Measurements from ENCODE around the gene ADGRG3. TPM values are rescaled to one million over a fixed set of nuclear protein-coding genes. Genes with fewer than 3 reads are reported as not detected.

The ADGRG3 gene
- polyA plus RNA-seq, 1 donor (not counting 4 experiments of a cell fraction or from before 2014, with no cell fraction given), result not detected

DNA sequence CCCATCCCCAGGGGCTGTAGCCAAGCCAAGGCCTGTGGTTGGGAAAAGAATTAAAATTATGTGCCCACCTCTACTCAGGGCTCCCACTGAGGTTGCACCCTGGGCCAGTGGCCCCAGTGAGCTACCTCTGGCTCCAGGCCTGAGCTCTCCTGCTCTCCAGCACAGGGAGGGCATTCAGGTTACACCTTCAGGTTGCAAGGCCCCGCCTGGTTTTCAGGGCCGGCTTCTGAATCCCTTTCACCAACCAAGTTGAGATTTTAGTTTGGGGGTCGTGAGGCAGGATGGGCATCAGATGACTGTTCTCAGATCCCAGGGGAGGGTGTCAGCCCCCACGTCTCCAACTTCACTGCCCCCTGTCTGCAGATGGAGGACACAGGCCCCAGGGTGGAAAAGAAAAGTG, 59.5 kb downstream of the ADGRG3 start:
- Histone ChIP-seq H3K27me3 (ENCODE audit: control insufficient read depth, extremely low read depth, insufficient read depth, low read length) (no peaks in the 10 kb centered on the region), H3K9ac (ENCODE audit: control insufficient read depth, extremely low read depth, insufficient read depth, low read length) (no peak overlapping the region), H3K9me1 (ENCODE audit: control insufficient read depth, extremely low read depth, insufficient read depth, low read length) (no peaks in the 10 kb centered on the region), H4K20me1 (ENCODE audit: control insufficient read depth, extremely low read depth, insufficient read depth, low read length) (no peaks in the 10 kb centered on the region), H2AFZ (ENCODE audit: control insufficient read depth, low read length) (no peak overlapping the region), H3K79me2 (ENCODE audit: control insufficient read depth, insufficient read depth, low read length) (no peaks in the 10 kb centered on the region), H3K27ac (ENCODE audit: control insufficient read depth, insufficient read depth, low read length) (no peak overlapping the region), H3K4me2 (ENCODE audit: control insufficient read depth, extremely low read depth, insufficient read depth, low read depth, low read length) (no peak overlapping the region), H3K4me1 (ENCODE audit: control insufficient read depth, extremely low read depth, insufficient read depth, low read length) (no peaks in the 10 kb centered on the region), H3K9me3 (ENCODE audit: control insufficient read depth, low read depth, low read length) (no peaks in the 10 kb centered on the region), H3K36me3 (ENCODE audit: control insufficient read depth in 2 of 2, extremely low read depth in 1 of 2, insufficient read depth in 2 of 2, low read length in 2 of 2) (no peaks in the 10 kb centered on the region), H3K4me3 (ENCODE audit: control insufficient read depth in 2 of 3, extremely low read depth in 1 of 3, insufficient read depth in 2 of 3, low read depth in 1 of 3, low read length in 3 of 3) (no peak overlapping the region)
- dilution Hi-C loops (cut with MboI; ENCODE audit: extremely low pct_ligation_motif_present, low sequenced_read_pairs), result no loop called here
- TF ChIP-seq CTCF (optimal IDR thresholded peaks at IDR 0.05 in 1 of 3, IDR thresholded peaks at IDR 0.05 in 1 of 3, conservative IDR thresholded peaks at IDR 0.05 in 1 of 3; ENCODE audit: extremely low read depth in 1 of 3, insufficient read depth in 2 of 3, low read length in 3 of 3) (no peak), EZH2 (IDR thresholded peaks at IDR 0.05; ENCODE audit: low read length) (no peak)
- FAIRE-seq, result no peak
- DNase-seq (ENCODE audit: low read depth, low spot score), result no peak

DNA sequence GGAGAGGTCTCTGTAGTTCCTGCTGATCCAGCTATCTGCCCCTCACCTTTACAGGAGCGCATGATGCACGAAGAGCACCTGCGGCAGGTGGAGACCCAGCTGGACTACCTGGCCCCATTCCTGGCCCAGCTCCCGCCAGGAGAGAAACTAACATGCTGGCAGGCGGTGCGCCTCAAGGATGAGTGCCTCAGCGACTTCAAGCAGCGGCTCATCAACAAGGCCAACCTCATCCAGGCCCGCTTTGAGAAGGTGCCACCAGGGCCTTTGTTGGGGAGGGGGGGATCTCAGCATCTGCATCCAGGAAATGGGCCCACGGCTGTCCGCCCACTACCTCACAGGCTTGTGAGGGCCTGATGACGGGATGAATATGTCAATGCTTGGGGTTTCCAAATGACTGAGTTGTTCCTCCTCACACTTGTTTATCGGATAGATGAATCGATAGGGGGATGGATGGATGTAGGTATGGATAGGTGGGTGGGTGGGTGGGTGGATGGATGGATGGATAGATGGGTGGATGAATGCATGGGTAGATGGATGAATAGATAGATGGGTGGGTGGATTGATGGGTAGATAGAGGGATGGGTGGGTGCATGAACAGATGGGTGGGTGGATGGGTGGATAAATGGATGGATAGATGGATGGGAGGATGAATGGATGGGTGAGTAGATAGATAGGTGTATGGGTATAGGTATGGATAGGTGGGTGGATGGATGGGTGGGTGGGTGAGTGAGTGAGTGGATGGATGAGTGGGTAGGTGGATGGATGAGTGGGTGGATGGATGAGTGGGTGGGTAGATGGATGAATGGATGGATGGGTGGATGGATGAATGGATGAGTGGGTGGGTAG, 60.5 kb downstream of the ADGRG3 start:
- no peak overlapping the region for H3K9ac ChIP-seq (ENCODE audit: control insufficient read depth, extremely low read depth, insufficient read depth, low read length)
- H3K9me1 ChIP-seq (ENCODE audit: control insufficient read depth, extremely low read depth, insufficient read depth, low read length), result no peaks in the 10 kb centered on the region
- H3K27me3 ChIP-seq (ENCODE audit: control insufficient read depth, extremely low read depth, insufficient read depth, low read length), result no peaks in the 10 kb centered on the region
- H3K79me2 ChIP-seq (ENCODE audit: control insufficient read depth, insufficient read depth, low read length), result no peaks in the 10 kb centered on the region
- no peaks in the 10 kb centered on the region for H3K9me3 ChIP-seq (ENCODE audit: control insufficient read depth, low read depth, low read length)
- H4K20me1 ChIP-seq (ENCODE audit: control insufficient read depth, extremely low read depth, insufficient read depth, low read length), result no peaks in the 10 kb centered on the region
- H3K4me2 ChIP-seq (ENCODE audit: control insufficient read depth, extremely low read depth, insufficient read depth, low read depth, low read length), result no peak overlapping the region
- dilution Hi-C loops (cut with MboI; ENCODE audit: extremely low pct_ligation_motif_present, low sequenced_read_pairs), result no loop called here
- no peak for FAIRE-seq
- H3K4me3 ChIP-seq (ENCODE audit: control insufficient read depth in 2 of 3, extremely low read depth in 1 of 3, insufficient read depth in 2 of 3, low read depth in 1 of 3, low read length in 3 of 3), result no peak overlapping the region
- no peaks in the 10 kb centered on the region for H3K4me1 ChIP-seq (ENCODE audit: control insufficient read depth, extremely low read depth, insufficient read depth, low read length)
- TF ChIP-seq CTCF (optimal IDR thresholded peaks at IDR 0.05 in 1 of 3, IDR thresholded peaks at IDR 0.05 in 1 of 3, conservative IDR thresholded peaks at IDR 0.05 in 1 of 3; ENCODE audit: extremely low read depth in 1 of 3, insufficient read depth in 2 of 3, low read length in 3 of 3), result no peak
- TF ChIP-seq EZH2 (IDR thresholded peaks at IDR 0.05; ENCODE audit: low read length), result no peak
- no peak overlapping the region for H3K27ac ChIP-seq (ENCODE audit: control insufficient read depth, insufficient read depth, low read length)
- H2AFZ ChIP-seq (ENCODE audit: control insufficient read depth, low read length), result no peak overlapping the region
- H3K36me3 ChIP-seq (ENCODE audit: control insufficient read depth in 2 of 2, extremely low read depth in 1 of 2, insufficient read depth in 2 of 2, low read length in 2 of 2), result no peaks in the 10 kb centered on the region
- no peak for DNase-seq (ENCODE audit: low read depth, low spot score)
